Peyer's patch (tissue), 4 donors: ENCODE results near the gene SMIM14.

Experiments
- CTCF ChIP-seq, 6 experiments: fragments of 450-650 bp in 4 of 6; fragments of 200-600 bp in 2 of 6; sonication (generic) in 1 of 6; IDR thresholded peaks; one replicate each; pipeline ENCODE4 v1.5.1; 2017 to 2019; ENCODE audit warnings: antibody characterized with exemption in 6 of 6, mild to moderate bottlenecking in 3 of 6, moderate library complexity in 1 of 6
- POLR2A ChIP-seq, 2 donors: fragments of 450-650 bp; IDR thresholded peaks; one replicate each; pipeline ENCODE4 v1.5.1; 2017; ENCODE audit warnings: antibody characterized with exemption in 2 of 2, mild to moderate bottlenecking in 2 of 2, moderate library complexity in 2 of 2

- TF ChIP-seq POLR2A (IDR thresholded peaks at IDR 0.05) (no peak), CTCF (IDR thresholded peaks at IDR 0.05) (no peak)
These were observed 30.2 kb upstream of the SMIM14 start for GRCh38 chr4:39668887-39669286.
